ENCODE results near the gene TP53I13.

GRCh38 chr17:29588562-29589411, 20.3 kb downstream of the TP53I13 start:
- TF ChIP-seq POLR2AphosphoS5 (IDR thresholded peaks at IDR 0.05; ENCODE audit: low read depth, low read length) (no peak), TAF1 (IDR thresholded peaks at IDR 0.05; ENCODE audit: borderline replicate concordance, low read depth, low read length) (no peak)
